GM19351 (cell line): ENCODE data around the gene CXCR2.
"Not testable (repeated sequence)": the region's sequence is repeated elsewhere in the genome, so short reads cannot be mapped to it uniquely, and the experiment has no call there.

ENCODE experiments used
- ATAC-seq: cut with Tn5 transposase; IDR thresholded peaks from one replicate; pipeline ENCODE4 v1.9.1; 2021; ENCODE audit warnings: mild to moderate bottlenecking, moderate library complexity; ENCODE audit not compliant: unreplicated experiment

Gene CXCR2

GRCh38 chr2:218129458-218130135 lies 3.8 kb downstream of the CXCR2 start:
- no peak for ATAC-seq

- ATAC-seq = no peak
Observed at GRCh38 chr2:218130377-218130776, 4.5 kb downstream of the CXCR2 start.

GRCh38 chr2:218130822-218131221 lies 5.0 kb downstream of the CXCR2 start:
- ATAC-seq = no peak

GRCh38 chr2:218137514-218137913 lies 11.7 kb downstream of the CXCR2 start:
- ATAC-seq = no peak

GRCh38 chr2:218138047-218138446 lies 12.2 kb downstream of the CXCR2 start:
- no peak for ATAC-seq

- no peak for ATAC-seq
Observed at GRCh38 chr2:218145124-218145523, 19.3 kb downstream of the CXCR2 start.

GRCh38 chr2:218146056-218146455 lies 20.2 kb downstream of the CXCR2 start:
- ATAC-seq = no peak

- no peak for ATAC-seq
Observed at GRCh38 chr2:218149098-218149497, 23.3 kb downstream of the CXCR2 start.

- peak; percentile 53 for ATAC-seq
Observed at GRCh38 chr2:218149848-218150440, 24.1 kb downstream of the CXCR2 start.

GRCh38 chr2:218152172-218152571 lies 26.3 kb downstream of the CXCR2 start:
- no peak for ATAC-seq

GRCh38 chr2:218152777-218153176 lies 26.9 kb downstream of the CXCR2 start:
- ATAC-seq = no peak

GRCh38 chr2:218155953-218156479 lies 30.2 kb downstream of the CXCR2 start:
- no peak for ATAC-seq

- ATAC-seq = no peak
Observed at GRCh38 chr2:218161644-218162043, 35.8 kb downstream of the CXCR2 start.

GRCh38 chr2:218162814-218163213 lies 37.0 kb downstream of the CXCR2 start:
- ATAC-seq = no peak

GRCh38 chr2:218166791-218167190 lies 41.0 kb downstream of the CXCR2 start, which contains the start of gene CXCR1:
Gene CXCR1, minus strand, starts transcription at chr2:218166962. Its CDS starts 1,751 bp downstream, at chr2:218165211.
- ATAC-seq = no peak

- ATAC-seq = no peak
Observed at GRCh38 chr2:218168016-218168415, 42.2 kb downstream of the CXCR2 start.

- ATAC-seq = peak; percentile 51
Observed at GRCh38 chr2:218168635-218169462, 43.0 kb downstream of the CXCR2 start.

GRCh38 chr2:218169757-218170546 lies 44.1 kb downstream of the CXCR2 start:
- ATAC-seq = no peak

GRCh38 chr2:218171744-218172143 lies 45.9 kb downstream of the CXCR2 start:
- not testable (repeated sequence) for ATAC-seq

- ATAC-seq = no peak
Observed at GRCh38 chr2:218172845-218173244, 47.0 kb downstream of the CXCR2 start.

GRCh38 chr2:218179782-218180181 lies 54.0 kb downstream of the CXCR2 start:
- ATAC-seq = no peak
